Stimulated activated CD8-positive, alpha-beta memory T cell treated with anti-CD3 and anti-CD28 coated beads, Interleukin-4, amount 100 ng/mL, for 1 hour (primary cell): ENCODE results near the gene MT1E.
"Not testable (repeated sequence)": the region's sequence is repeated elsewhere in the genome, so short reads cannot be mapped to it uniquely, and the experiment has no call there.

Source experiments
- DNase-seq, 2 donors: peaks; one replicate each; pipeline ENCODE4 v3.0.0-alpha.2; 2020; ENCODE audit warnings: low read depth in 2 of 2, low spot score in 1 of 2

Gene MT1E

DNA sequence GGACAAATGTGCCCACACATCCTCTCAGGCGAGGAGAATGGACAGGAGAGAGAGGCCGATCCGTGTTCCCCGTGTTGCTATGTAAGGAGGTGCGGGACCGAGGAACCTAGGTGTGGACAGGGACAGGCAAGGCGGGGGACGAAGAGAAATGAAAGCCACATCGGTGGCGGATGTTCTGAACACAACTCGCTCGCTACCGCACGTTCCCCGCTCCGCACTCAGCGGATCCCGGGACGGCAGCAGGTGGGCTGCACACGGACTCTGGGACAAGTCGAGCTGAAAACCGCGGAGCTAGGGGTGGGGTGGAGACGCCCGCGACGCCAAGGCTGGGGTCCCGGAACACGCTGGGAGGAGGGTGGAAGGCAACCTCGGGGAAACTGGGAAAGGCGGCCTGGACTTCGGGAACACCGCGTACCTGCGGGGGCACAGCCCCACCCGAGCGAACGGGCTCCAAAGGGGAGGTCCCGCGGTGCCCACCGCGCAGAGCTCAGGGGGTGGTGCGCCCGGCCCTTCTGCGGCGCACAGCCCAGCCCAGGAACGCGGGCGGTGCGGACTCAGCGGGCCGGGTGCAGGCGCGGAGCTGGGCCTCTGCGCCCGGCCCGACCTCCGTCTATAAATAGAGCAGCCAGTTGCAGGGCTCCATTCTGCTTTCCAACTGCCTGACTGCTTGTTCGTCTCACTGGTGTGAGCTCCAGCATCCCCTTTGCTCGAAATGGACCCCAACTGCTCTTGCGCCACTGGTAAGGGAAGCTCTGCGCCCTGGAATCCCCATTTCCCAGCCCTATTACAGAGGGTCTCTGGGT, at the start of gene MT1E:
Gene MT1E, plus strand, starts transcription at position 642 of the 803 bp plus-strand sequence. Its CDS starts 71 bp downstream, at position 713.
- DNase-seq: no peak

GRCh38 chr16:56576585-56577299, 48.8 kb upstream of the MT1E start:
- peak; percentile 33 to 80 for DNase-seq

DNA sequence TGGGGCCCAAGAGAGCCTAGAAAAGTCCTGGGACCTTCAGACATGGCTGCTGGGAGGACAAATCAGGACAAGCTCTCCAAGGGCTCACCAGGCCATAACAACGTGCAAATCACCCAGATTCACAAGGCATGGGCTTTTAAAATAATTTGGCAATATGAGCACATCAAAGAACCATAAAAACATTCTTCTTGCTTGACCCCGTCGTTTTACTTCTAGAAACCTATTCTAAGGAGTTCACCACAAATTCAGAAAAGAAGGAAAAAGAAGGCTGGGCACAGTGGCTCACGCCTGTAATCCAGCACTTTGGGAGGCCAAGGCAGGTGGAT, 48.3 kb upstream of the MT1E start:
- DNase-seq: no peak

DNA sequence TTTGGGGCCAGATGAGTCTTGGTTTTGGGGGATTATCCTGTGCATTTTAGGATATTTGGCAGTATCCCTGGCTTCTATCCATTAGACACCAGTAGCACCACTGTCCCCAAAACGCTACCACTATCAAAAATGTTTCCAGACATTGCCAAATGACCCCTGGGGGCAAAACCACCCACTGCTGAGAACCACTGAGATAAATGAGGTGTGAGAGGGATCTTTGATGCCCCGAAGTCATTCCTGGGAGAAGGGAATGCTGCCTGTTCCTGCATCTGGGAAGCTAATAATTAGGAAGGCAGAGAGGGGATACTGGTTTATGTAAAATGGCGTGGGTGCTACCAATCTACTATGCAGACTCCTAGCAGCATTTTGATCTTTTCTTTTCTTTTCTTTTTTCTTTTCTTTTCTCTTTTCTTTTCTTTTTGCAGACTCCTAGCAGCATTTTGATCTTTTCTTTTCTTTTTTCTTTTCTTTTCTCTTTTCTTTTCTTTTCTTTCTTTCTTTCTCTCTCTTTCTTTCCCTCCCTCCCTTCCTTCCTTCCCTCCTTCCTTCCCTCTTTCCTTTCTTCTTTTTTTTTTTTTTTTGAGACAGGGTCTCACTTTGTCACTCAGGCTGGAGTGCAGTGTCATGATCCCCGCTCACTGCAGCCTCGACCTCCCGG, 45.1 kb upstream of the MT1E start:
- no peak for DNase-seq

DNA sequence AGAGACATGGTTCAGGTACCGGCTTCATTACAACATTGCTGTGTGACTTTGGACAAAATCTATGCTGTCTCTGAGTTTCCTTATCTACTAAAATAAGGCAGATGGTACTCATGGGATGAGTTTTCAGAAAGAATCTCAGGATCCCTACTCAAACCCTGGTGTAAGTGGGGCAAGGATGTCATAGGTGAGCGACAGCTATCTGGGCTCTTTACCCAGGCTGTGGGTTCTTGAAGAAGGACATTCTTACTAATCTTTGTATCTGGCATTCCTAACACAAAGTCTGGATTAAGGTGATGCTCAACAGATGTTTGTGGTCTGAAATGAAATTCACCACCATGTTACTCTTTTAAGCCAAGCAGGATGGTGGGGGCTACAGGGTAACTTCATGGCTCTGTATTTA, 42.7 kb upstream of the MT1E start:
- not testable (repeated sequence) for DNase-seq

DNA sequence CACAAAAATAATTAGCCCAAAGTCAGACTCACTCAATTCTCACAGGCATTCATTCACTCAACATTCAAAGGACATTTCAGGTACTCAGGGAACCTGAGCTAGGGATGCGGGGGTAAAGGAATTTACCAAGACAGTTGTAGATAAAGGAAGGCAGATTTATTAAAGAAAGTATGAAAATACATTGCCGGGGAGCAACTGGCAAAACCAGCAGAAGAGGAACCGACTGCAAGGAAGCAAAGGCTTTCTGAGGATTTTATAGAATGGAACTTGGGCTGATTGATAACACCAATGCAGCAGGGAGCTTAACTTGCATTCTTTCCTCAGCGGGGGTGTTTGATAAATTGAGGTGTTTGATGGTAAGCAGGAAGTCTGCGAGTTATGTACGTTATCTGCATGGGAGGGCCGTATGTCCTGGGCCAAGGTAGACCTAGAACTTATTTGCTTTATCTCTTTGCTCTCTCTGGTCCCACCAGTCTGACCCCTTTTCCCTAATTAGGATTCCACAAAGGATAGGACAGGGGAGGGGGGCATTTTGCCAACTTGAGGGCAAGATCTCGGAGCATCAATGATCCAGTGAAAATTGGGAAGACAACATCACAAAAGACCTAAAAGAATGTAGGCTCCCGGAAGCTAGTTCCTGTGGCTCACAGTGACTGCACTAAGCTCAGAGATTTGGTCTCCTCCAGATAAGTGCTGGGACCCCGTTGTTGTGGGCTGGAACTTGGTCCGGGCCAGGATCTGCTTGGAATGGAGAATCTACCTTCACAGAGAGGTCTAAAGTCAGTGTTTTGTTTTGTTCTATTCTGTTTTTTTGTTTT, 42.0 kb upstream of the MT1E start:
- no peak for DNase-seq

DNA sequence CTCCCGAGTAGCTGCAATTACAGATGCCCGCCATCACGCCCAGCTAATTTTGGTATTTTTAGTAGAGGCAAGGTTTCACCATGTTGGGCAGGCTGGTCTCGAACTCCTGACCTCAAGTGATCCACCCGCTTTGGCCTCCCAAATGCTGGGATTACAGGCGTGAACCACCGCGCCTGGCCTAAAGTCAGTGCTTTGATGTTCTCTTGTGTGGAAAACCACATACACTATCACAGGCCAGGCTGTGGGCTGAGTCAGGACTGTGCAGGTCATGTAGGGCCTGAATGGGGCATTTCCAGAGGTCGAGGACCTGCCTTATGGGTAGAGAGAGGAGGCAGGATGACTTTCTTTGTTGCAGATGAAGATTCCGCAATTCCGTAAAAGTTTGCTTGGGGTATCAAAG, 41.3 kb upstream of the MT1E start:
- DNase-seq: no peak

DNA sequence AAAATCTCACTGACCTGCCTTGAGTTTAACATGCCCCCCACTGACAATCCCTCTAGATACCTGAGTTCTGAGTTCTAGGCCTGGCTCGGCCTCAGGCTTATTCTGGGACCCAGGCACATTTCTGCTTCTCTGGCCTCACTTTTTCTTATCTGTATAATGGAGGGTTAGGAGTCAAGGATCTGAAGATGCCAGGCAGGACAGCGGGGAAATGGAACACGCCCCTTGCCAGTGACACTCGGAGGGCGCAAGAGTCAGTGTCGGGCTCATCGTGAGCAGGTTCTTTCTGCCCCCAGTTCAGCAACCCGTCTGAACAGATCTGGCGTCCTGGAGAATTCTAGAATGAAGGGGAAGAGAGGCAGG, 36.8 kb upstream of the MT1E start:
- DNase-seq: no peak

GRCh38 chr16:56589141-56590039, 36.2 kb upstream of the MT1E start, which contains the start of gene MT3:
Gene MT3 (plus strand): TSS chr16:56589528. CDS start chr16:56589591, 63 bp downstream.
- DNase-seq: no peak

- no peak for DNase-seq
These were observed 34.1 kb upstream of the MT1E start for GRCh38 chr16:56591377-56592060.

- DNase-seq: no peak
These were observed 31.8 kb upstream of the MT1E start for GRCh38 chr16:56593573-56594291.

GRCh38 chr16:56594292-56594619, 31.3 kb upstream of the MT1E start:
- no peak for DNase-seq

- no peak for DNase-seq
These were observed 25.1 kb upstream of the MT1E start for GRCh38 chr16:56600398-56600999.

- DNase-seq: no peak
These were observed 24.3 kb upstream of the MT1E start for GRCh38 chr16:56601325-56601724.

DNA sequence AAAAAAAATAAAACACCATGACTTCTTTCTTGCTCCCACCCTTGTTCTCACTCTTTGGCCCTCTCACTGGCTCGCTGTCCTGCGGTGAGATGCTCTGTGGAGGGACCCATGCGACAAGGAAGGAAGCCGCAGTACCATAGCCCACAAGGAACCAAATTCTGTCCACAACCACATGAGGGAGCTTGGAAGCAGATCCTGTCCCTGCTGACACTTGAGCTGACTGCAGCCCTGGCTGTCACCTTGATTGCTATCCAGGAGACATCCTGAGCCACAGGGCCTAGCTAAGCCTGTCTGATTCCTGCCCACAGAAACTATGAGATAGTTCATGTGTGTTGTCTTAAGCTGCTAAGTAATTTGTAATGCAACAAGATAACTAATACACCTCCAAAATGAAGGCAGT, 22.0 kb upstream of the MT1E start:
- no peak for DNase-seq

DNA sequence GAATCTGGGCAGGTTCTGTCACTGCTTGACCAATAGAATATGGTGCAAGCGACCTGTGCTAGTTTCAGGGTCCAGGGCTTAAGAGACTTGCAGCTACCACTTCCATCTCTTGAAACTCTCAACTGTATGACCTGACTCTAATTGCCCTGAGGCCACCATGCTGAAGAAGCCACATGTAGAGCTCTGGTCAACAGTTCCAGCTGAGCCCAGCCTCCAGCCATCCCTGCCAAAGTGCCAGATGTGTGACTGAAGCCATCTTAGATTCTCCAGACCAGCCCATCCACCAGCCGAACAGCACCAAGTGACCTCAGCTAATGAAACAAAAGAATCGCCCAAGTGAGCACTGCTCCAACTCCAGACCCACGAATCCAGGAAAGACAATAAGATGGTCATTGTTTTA, 20.6 kb upstream of the MT1E start:
- DNase-seq: no peak

GRCh38 chr16:56605475-56605874, 20.1 kb upstream of the MT1E start:
- DNase-seq: no peak

DNA sequence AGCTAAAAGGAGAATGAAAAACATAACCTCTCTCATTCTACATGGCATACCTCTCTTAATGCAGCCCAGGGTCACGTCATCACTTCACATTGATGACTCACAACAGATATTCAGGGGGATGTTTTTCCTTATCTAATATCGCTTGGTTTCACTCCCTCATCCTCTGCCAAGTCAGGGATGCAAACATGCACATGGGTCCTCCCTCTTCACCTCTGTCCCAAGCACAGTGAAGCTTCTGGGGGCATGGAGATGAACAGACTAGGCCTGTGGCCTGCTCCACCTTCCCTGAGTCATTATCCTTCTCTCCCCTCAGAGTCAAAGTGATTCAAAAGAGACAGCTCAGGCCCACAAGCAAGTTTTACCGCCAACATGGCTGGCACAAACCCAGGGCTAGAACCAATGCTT, 19.5 kb upstream of the MT1E start:
- no peak for DNase-seq
